Peyer's patch (tissue), 4 donors: ENCODE results near the gene LRRC47. TPM values are rescaled to one million over a fixed set of nuclear protein-coding genes. Genes with fewer than 3 reads are reported as not detected.

Experiments
- DNase-seq, 3 donors: peaks; one replicate each; pipeline ENCODE4 v3.0.0-alpha.2; 2017 to 2019
- H3K27ac ChIP-seq, 4 donors: fragments of 200-600 bp; sonication (generic); one replicate each; pipeline ENCODE4 v1.5.1; 2016 to 2019
- H3K27me3 ChIP-seq, 2 donors: fragments of 200-600 bp; sonication (generic); one replicate each; pipeline ENCODE4 v1.5.1; 2019
- H3K36me3 ChIP-seq, 3 donors: fragments of 200-600 bp; sonication (generic); one replicate each; pipeline ENCODE4 v1.5.1; 2016 to 2019
- H3K4me1 ChIP-seq, 4 donors: fragments of 200-600 bp; sonication (generic); one replicate each; pipeline ENCODE4 v1.5.1; 2016 to 2019
- H3K4me3 ChIP-seq, 4 donors: fragments of 200-600 bp; sonication (generic); 1 replicate in 3 of 4; 2 replicates in 1 of 4; pipeline ENCODE4 v1.5.1; 2016 to 2019; ENCODE audit warnings: mild to moderate bottlenecking in 1 of 4
- H3K9me3 ChIP-seq, 4 donors: fragments of 200-600 bp; sonication (generic); one replicate each; pipeline ENCODE4 v1.5.1; 2016 to 2019; ENCODE audit warnings: mild to moderate bottlenecking in 1 of 4
- POLR2A ChIP-seq, 2 donors: fragments of 450-650 bp; IDR thresholded peaks; one replicate each; pipeline ENCODE4 v1.5.1; 2017; ENCODE audit warnings: antibody characterized with exemption in 2 of 2, mild to moderate bottlenecking in 2 of 2, moderate library complexity in 2 of 2
- total RNA-seq, 4 donors: library from RNA; depleted of rRNA; stranded (reverse); fragments of >200 nt; gene quantifications; one replicate each; pipeline ENCODE4 v1.1.0, GENCODE V29; 2016
- TF ChIP-seq, protein P1 (sequence below), 6 experiments: fragments of 450-650 bp in 4 of 6; fragments of 200-600 bp in 2 of 6; sonication (generic) in 1 of 6; IDR thresholded peaks; one replicate each; pipeline ENCODE4 v1.5.1; 2017 to 2019; ENCODE audit warnings: antibody characterized with exemption in 6 of 6, mild to moderate bottlenecking in 3 of 6, moderate library complexity in 1 of 6

The LRRC47 gene
- total RNA-seq, 4 donors from 2014 or later: 31.3 to 99.0 (median 40.8) TPM

- no peak for DNase-seq
- H3K4me3 ChIP-seq: no peak overlapping the region
- no peaks in the 10 kb centered on the region for H3K9me3 ChIP-seq
- H3K36me3 ChIP-seq: peaks cover 0 to 66% (median 0%) of the 10 kb centered on the region in 3 donors
- H3K27me3 ChIP-seq: no peaks in the 10 kb centered on the region
- TF ChIP-seq, protein P1, sequence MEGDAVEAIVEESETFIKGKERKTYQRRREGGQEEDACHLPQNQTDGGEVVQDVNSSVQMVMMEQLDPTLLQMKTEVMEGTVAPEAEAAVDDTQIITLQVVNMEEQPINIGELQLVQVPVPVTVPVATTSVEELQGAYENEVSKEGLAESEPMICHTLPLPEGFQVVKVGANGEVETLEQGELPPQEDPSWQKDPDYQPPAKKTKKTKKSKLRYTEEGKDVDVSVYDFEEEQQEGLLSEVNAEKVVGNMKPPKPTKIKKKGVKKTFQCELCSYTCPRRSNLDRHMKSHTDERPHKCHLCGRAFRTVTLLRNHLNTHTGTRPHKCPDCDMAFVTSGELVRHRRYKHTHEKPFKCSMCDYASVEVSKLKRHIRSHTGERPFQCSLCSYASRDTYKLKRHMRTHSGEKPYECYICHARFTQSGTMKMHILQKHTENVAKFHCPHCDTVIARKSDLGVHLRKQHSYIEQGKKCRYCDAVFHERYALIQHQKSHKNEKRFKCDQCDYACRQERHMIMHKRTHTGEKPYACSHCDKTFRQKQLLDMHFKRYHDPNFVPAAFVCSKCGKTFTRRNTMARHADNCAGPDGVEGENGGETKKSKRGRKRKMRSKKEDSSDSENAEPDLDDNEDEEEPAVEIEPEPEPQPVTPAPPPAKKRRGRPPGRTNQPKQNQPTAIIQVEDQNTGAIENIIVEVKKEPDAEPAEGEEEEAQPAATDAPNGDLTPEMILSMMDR (IDR thresholded peaks at IDR 0.05): no peak
- TF ChIP-seq POLR2A (IDR thresholded peaks at IDR 0.05): no peak
- H3K4me1 ChIP-seq: peaks cover 0 to 6% (median 0%) of the 10 kb centered on the region in 4 donors
- no peak overlapping the region for H3K27ac ChIP-seq
Observed at GRCh38 chr1:3780901-3781300, 15.4 kb downstream of the LRRC47 start.

DNA sequence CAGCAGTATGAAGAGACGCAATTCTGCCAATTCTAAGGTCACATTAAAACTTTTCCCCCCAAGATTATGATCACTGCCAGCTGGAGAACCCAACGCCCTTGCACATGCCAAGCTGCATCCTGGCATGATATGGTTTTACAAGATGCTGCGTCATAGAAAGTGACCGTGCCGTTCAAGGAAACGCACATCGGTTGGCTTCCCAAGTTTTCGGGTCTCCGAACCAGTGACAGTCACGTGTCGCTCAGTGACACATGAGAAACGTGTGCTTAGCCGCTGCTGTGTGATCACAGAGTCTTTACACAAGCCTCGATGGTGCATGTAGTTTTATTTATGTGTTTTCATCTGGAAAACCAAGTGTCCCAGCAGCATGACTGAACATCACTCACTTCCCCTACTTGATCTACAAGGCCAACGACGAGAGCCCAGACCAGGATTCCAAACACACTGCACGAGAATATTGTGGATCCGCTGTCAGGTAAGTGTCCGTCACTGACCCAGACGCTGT is 16.3 kb downstream of the LRRC47 start:
- DNase-seq: no peak
- no peak overlapping the region for H3K27ac ChIP-seq
- peaks cover 0 to 57% (median 0%) of the 10 kb centered on the region in 3 donors for H3K36me3 ChIP-seq
- TF ChIP-seq, protein P1 (IDR thresholded peaks at IDR 0.05): no peak
- TF ChIP-seq POLR2A (IDR thresholded peaks at IDR 0.05): no peak
- H3K4me3 ChIP-seq: no peak overlapping the region
- no peaks in the 10 kb centered on the region for H3K9me3 ChIP-seq
- peaks cover 5 to 15% (median 8%) of the 10 kb centered on the region in 4 donors for H3K4me1 ChIP-seq
- no peaks in the 10 kb centered on the region for H3K27me3 ChIP-seq

GRCh38 chr1:3779265-3779911 is 16.9 kb downstream of the LRRC47 start:
- TF ChIP-seq, protein P1 (IDR thresholded peaks at IDR 0.05): no peak
- no peak for TF ChIP-seq POLR2A (IDR thresholded peaks at IDR 0.05)
- peaks cover 5 to 18% (median 10%) of the 10 kb centered on the region in 4 donors for H3K4me1 ChIP-seq
- H3K27me3 ChIP-seq: no peaks in the 10 kb centered on the region
- DNase-seq: no peak
- no peak overlapping the region for H3K4me3 ChIP-seq
- H3K9me3 ChIP-seq: no peaks in the 10 kb centered on the region
- H3K36me3 ChIP-seq: peaks cover 0 to 51% (median 0%) of the 10 kb centered on the region in 3 donors
- H3K27ac ChIP-seq: no peak overlapping the region

- Histone ChIP-seq H3K9me3 (no peaks in the 10 kb centered on the region), H3K27me3 (no peaks in the 10 kb centered on the region), H3K4me1 (peaks cover 5 to 18% (median 10%) of the 10 kb centered on the region in 4 donors), H3K4me3 (no peak overlapping the region), H3K36me3 (peaks cover 0 to 44% (median 0%) of the 10 kb centered on the region in 3 donors), H3K27ac (no peak overlapping the region)
- TF ChIP-seq, protein P1 (IDR thresholded peaks at IDR 0.05): no peak
- TF ChIP-seq POLR2A (IDR thresholded peaks at IDR 0.05): no peak
- DNase-seq: no peak
Observed at GRCh38 chr1:3778590-3779264, 17.6 kb downstream of the LRRC47 start.

- peaks cover 0 to 36% (median 0%) of the 10 kb centered on the region in 3 donors for H3K36me3 ChIP-seq
- no peak for DNase-seq
Observed at GRCh38 chr1:3777647-3778589, 18.4 kb downstream of the LRRC47 start.

More at GRCh38 chr1:3777647-3778589, 18.4 kb downstream of the LRRC47 start:
- Histone ChIP-seq H3K27me3 (no peaks in the 10 kb centered on the region), H3K27ac (no peak overlapping the region), H3K4me3 (no peak overlapping the region), H3K9me3 (no peaks in the 10 kb centered on the region), H3K4me1 (peaks cover 5 to 20% (median 10%) of the 10 kb centered on the region in 4 donors)
- TF ChIP-seq, protein P1 (IDR thresholded peaks at IDR 0.05): no peak
- TF ChIP-seq POLR2A (IDR thresholded peaks at IDR 0.05): no peak
